Measurements from ENCODE around the gene TNKS1BP1.
"Not testable (repeated sequence)": the region's sequence is repeated elsewhere in the genome, so short reads cannot be mapped to it uniquely, and the experiment has no call there.

Gene TNKS1BP1

GRCh38 chr11:57324886-57325734 is at the start of gene TNKS1BP1:
TSS of gene TNKS1BP1 (minus strand) at chr11:57324952. CDS start at chr11:57321885, 3,067 bp downstream.
- peak; percentile 87 for DNase-seq

DNA sequence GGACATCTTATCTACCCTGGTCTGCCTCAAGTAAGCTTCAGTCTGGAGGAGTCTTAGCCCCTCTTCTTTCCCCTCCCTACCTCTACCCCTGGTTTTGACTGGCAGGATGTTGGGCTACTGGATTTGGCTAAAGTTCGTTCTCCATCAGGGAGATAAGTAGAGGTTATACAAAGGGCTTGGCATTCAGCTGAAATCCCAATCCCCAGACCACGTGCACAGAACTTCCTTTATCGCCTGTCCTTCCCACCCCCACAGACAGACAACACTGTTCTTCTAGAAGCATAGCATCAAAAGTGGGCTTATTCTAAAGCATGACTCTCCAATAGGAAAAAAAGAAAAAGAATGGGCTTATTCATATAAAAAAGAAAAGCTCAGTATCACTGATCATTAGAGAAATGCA is 48.4 kb upstream of the TNKS1BP1 start:
- DNase-seq = no peak

DNA sequence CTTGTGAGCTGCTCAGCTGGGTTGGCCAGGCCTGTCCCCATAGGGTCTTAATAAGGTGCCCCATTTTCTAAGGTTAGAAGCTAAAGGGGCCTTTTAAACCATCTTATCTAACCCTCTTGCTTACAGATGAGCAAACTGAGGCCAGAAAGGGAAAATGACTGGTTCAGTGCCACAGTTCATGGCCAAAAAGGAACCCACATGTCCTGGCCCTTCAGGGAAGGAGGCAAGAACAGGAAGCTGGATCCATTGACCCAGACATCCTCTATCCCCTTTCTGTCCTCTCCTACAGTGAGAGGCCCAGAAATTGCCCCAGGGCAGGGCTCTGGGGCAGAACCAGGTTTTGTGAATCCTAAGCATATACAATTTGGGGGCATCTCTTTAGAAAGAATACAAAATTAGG is 46.2 kb upstream of the TNKS1BP1 start:
- DNase-seq = no peak

DNA sequence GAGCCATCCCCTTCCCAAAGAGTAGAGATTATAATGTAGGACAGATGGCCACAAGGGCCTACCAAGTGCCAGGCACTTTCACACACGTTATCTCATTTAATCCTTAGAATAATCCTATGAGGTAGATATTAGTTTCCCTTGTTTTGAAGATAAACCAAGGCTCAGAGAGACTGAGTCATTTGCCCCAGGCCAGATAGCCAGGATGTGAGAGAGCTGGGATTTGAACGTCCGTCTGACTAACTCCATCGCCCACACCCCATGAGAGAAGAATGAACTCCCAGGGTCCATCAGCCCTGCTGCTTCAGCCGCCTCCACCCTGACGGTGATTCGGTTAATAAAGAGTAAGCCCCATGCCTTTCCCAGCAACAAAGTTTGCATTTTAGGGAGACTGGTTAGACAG is 45.5 kb upstream of the TNKS1BP1 start:
- no peak for DNase-seq

DNA sequence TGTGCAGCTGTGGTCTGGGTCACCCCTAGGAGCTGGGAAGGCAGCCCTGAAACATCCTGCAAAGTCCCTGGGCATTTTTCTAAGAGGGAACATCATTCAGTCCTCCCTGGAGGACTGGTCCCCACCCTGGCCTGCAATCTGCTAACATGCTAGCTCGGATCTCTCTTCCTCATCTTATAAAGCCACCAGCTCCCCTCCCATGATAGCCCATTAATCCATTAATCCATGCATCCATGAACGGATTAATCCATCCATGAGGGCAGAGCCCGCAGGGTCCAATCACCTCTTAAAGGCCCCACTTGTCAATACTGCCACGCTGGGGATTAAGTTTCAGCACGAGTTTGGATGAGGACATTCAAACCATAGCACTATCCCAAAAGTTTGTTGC is 44.1 kb upstream of the TNKS1BP1 start:
- DNase-seq = no peak

DNA sequence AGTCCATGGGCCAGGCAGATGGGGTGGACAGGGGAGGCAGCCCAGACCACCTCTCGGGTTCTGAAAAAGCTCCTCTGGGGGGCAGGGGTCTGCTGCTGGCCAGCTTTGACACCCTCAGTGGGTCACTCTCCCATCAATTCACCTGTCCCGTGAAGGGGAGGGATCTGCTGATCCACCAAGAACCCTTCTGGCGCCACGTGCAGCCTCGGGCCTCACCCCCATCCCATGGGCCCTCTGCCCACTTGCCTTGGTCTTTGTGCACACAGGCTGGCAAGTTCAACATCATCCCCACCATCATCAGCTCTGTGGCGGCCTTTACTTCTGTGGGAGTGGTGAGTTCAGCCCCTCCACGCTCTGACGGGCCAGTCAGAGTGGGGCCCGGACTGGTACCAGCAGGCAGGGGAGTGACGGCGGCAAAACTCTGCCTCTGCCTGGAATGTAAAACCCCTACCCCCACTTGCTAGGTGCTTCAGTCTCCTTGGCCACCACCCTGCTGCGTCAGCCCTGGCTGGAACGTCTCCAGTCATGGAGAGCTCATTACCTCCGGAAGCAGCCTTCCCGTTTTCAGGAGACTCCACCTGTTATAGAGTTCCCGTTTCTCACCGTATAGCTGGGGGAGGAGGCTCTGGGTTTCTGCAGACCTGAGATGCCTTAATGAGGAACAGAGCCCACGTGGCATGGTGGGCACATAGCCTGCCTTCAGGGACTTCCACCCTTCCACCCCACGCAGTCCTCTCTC is 43.5 kb upstream of the TNKS1BP1 start:
- no peak for DNase-seq

DNA sequence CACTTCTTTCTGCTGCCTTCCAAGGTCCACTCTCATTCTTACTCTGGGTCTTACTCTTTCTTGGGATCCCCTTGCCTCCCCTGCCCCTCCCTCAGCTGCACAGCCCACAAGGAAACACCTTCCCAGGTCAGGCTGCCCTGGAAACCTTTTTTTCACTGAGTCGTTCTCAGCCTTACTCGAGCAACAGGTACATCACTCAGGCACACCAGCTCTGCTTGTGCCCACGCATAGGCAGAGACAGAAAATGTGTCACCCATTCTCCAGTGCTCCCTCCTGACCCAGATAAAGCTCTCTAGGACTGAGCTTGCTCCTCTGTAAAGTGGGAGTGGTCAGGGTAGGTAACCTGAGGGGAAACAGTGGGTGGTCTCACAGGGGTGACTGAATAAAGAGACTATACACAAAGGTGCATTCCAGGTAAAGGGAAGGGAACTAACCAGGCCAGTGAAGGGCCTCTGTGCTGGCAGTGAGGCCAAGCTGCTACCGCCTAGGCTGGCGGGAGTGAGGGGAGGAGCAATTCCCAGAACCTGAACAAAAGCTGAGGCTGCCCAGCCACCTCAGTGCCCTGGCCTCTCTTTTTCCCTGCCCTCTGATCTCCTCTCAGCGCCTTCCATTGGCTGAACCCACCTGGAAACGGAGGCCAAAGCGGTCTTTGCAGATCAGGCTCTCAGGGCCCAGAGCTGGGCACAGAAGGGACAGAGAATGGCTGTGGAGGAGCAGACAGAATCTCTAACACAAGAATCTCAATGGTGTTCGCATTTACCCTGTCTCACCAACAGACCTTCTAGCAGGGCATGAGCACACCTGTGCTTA is 40.3 kb upstream of the TNKS1BP1 start:
- no peak for DNase-seq

- DNase-seq = no peak
These were observed 38.7 kb upstream of the TNKS1BP1 start for GRCh38 chr11:57363131-57364080.

DNA sequence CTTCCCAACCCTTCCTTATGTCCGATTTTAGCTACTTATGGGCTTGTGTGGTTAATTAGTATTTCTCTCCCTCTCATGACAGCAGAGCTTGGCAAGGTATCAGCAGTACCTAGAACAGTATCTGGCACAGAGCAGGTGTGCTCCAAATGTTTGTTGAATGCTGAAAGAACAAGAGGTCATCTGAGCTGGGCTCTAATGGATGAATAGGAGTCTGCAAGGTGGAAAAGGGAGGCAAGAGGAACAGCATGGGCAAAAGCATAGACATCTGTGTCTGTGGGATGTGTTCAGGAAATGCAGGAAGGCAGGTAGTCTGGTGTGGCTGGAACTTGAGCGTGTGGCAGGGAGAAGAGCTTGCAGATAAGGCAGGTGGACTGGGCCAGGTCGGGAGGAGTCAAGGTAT is 37.2 kb upstream of the TNKS1BP1 start:
- no peak for DNase-seq

DNA sequence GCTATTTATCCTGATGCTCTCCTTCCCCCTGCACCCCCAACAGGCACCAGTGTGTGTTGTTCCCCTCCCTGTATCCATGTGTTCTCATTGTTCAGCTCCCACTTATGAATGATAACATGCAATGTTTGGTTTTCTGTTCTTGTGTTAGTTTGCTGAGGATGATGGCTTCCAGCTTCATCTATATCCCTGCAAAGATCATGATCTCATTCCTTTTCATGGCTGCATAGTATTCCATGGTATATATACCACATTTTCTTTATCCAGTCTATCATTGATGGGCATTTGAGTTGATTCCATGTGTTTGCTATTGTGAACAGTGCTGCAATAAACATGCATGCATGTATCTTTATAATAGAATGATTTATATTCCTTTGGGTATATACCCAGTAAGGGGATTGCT is 36.7 kb upstream of the TNKS1BP1 start:
- DNase-seq = not testable (repeated sequence)

GRCh38 chr11:57360991-57361390 is 36.2 kb upstream of the TNKS1BP1 start:
- no peak for DNase-seq

DNA sequence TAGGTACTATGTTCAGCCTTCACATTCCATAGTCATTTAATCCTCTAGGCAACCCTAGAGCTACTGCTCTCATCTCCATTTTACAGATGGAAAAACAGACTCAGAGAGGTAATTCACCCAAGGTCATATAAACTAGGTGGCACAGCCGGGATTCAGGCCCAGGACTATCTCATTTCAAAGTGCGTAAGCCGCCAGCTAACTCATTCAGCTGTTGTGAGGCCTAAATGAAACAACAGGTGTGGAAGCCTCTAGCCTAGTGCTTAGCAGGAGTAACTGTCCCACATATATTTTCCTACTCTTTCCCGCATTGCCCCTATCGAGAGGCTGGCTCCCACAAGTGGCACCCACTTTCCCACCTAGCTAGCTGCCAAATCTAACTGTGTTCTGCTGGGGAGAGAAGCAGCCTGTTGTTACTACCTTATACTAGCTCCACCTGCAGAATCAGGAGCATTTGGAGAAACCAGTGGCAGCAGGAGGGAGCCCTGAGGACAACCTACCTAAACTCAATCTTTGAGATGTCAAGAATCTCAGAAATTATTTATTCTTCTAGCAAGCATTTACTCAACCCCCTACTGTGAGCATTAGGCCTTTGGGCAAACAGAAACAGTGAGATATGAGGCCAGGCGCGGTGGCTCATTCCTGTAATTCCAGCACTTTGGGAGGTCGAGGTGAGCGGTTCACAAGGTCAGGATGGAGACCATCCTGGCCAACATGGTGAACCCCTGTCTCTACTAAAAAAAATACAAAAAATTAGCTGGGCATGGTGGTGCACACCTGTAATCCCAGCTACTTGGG is 35.3 kb upstream of the TNKS1BP1 start:
- no peak for DNase-seq

GRCh38 chr11:57359396-57359795 is 34.6 kb upstream of the TNKS1BP1 start:
- no peak for DNase-seq

DNA sequence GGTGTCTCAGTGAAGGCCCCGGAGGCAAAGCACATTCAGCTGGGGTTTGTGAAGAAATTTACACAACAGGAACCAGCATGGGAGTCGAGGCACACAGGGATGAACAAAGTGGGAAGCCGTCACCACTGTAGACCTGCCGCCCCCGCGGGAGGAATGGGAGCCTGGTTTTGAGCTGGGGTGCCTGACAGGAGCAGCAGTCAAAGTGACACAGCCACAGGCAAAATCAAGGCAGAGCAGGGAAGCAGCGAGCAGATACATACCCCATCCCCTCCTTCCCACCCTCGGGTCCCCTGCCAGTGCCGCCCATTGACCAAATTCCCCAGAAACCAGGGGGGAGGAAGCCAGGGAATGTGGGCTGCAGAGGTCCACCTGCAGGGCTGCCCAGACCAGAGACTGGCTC is 34.2 kb upstream of the TNKS1BP1 start:
- DNase-seq = no peak

DNA sequence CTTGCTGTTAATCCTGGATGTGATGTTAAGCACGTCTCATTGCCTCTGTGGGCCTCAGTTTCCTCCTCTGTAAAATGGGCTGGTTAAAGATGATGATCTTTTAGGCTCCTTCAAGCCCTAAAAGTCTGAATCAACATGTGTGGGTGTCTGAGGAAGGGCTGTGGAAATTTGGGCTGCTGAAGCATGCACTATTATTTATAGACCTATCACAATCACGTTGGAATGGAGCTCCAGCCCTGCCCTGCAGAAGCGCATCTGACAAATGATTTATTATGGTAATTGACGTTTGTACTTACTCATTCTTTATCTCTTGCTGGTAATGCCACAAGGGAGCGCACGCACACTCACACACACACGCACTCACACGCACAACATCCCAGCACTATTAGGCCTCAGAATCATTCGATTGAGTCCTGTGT is 33.8 kb upstream of the TNKS1BP1 start:
- no peak for DNase-seq

DNA sequence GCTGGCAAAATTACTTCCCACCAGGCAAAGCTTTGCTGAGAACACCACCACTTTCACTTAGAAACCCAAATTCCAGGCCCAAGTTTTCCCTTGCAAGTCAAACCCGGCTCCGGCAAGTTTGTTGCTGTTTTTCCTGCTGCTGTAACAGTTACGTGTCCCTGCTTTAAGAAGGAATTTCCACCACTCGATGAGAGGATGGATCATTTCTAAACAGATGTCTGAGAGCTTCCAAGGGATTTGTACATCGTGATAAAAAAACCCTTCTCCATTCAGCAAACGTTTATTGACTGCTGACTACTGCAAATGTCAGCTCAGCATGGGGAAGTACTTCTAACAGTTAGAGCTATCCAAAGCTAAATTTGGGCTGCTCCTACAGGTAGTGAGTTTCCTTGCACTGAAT is 33.1 kb upstream of the TNKS1BP1 start:
- no peak for DNase-seq

- DNase-seq = no peak
These were observed 32.6 kb upstream of the TNKS1BP1 start for GRCh38 chr11:57357310-57357709.

DNA sequence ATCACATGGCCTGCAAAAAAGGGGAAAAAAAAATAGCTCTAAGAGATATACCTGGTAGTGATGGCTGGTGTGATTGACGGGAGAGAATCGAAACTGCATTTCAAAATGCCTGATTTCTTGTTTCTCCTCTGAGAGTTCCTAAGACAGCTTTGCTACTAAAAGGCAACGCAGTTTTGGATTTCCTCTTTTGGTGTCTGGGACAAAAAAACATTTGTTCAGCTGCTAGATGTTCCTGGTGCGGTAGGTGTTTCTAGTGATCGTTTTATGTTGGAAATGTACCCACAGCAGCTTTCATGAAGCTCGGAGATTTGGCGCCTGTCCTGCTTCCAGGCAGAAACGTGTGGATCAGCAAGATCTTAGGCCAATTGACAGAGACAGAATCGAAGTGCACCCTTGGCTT is 31.5 kb upstream of the TNKS1BP1 start:
- DNase-seq = no peak

DNA sequence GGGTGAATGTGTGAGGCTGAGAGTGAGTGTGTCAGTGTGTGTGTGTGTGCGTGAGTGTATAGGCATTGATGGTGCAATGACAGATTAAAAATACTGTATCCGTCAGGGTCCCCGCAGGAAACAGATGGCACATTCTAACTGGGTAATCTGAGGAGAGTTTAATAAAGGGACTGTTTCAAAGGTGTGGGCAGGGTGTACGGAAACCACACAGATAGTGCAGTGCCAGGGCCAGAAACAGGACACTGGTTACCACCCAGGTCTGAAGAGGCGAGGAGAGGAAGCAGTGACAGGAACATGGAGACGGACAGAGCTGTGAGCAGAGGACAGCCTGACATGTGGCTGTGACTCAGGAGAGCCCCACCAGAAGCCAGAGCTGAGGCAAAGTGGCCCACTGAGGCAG is 29.9 kb upstream of the TNKS1BP1 start:
- DNase-seq = no peak

DNA sequence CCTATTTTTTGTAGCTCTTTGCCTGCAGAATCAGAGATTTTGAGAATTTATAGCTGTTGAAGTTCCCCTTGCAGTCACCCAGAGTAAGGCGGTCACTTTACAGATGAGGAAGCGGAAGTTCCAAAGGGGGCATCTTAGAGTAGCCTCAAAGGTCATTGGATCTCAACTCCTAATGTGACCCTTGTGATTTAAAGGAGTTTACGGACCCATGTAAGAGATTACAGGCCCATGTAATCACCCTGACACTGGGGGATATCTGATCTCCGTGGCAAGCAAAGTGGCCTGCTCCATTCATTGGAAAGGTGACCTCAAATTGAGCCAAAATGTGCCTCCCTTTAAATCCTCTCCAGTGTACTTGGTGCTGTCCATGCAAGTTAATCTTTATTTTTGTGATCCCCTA is 29.1 kb upstream of the TNKS1BP1 start:
- DNase-seq = no peak

DNA sequence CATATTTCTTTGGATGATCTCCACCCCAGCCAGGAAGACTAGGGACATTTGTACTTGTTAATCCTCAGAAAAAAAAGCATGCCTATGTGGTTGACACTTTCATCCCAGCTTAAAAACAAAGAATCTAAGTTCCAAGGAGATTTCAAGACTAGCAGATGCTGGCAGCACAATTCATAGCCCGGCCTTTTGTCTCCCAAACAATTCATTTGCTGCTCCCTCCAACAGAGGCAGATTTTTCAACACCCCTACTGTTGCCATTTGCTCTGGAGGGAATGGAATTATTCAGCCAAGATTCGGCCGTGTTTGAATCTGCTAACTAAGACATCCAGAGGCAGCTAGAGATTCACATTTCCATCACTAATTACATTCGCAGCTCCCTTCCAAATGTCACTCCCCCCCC is 28.7 kb upstream of the TNKS1BP1 start:
- no peak for DNase-seq
